ENCODE results near the gene CLDN18.

Gene CLDN18

GRCh38 chr3:138068579-138069174, 58.7 kb downstream of the CLDN18 start:
- H3K4me3 ChIP-seq (ENCODE audit: low read length), result no peak overlapping the region
- no peaks in the 10 kb centered on the region for H4K20me1 ChIP-seq (ENCODE audit: insufficient read depth, low read length)
- no peaks in the 10 kb centered on the region for H3K36me3 ChIP-seq (replicated peaks; ENCODE audit: low read depth, low read length)
- H3K27ac ChIP-seq (ENCODE audit: low read length), result no peak overlapping the region
- peaks cover 8% of the 10 kb centered on the region for H3K4me1 ChIP-seq (ENCODE audit: low read length)
- TF ChIP-seq, protein P1, sequence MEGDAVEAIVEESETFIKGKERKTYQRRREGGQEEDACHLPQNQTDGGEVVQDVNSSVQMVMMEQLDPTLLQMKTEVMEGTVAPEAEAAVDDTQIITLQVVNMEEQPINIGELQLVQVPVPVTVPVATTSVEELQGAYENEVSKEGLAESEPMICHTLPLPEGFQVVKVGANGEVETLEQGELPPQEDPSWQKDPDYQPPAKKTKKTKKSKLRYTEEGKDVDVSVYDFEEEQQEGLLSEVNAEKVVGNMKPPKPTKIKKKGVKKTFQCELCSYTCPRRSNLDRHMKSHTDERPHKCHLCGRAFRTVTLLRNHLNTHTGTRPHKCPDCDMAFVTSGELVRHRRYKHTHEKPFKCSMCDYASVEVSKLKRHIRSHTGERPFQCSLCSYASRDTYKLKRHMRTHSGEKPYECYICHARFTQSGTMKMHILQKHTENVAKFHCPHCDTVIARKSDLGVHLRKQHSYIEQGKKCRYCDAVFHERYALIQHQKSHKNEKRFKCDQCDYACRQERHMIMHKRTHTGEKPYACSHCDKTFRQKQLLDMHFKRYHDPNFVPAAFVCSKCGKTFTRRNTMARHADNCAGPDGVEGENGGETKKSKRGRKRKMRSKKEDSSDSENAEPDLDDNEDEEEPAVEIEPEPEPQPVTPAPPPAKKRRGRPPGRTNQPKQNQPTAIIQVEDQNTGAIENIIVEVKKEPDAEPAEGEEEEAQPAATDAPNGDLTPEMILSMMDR (IDR thresholded peaks at IDR 0.05; ENCODE audit: low read depth, low read length), result peak; percentile 93
- no peak for TF ChIP-seq EZH2phosphoT487 (IDR thresholded peaks at IDR 0.05; ENCODE audit: low read depth)
- H3K27me3 ChIP-seq (ENCODE audit: low read depth, low read length), result peaks cover 30% of the 10 kb centered on the region
- no peaks in the 10 kb centered on the region for H3K79me2 ChIP-seq (ENCODE audit: low read length)
- H3K4me2 ChIP-seq (ENCODE audit: low read length), result peak overlapping the region; percentile 28; the same call in 1 of the 2 replicates
- no peak overlapping the region; the same call in 1 of the 2 replicates for H2AFZ ChIP-seq (ENCODE audit: low read depth, low read length)
- no peak overlapping the region for H3K9ac ChIP-seq (ENCODE audit: low read length)
- H3K9me3 ChIP-seq (ENCODE audit: insufficient read depth, low read length), result no peaks in the 10 kb centered on the region

DNA sequence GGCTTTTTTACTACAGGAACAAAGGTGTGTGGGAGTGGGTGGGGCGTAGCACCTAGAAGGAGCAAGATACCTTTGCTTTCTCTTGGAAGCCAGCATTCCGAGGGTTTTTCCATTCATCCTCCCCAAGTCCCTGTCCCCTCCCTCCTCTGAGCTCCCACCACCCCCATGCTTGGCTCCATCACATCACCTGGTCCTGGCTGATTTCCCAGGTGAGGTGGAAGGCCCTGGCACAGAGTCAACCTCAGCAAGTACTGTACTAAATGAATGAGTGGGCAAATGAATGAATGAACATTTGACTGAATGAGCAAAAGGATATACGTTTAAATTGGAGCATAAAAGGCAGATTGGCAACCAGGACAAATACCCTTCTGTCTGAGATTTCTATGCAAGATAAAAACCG, 60.0 kb downstream of the CLDN18 start:
- H3K4me3 ChIP-seq (ENCODE audit: low read length), result no peak overlapping the region
- H4K20me1 ChIP-seq (ENCODE audit: insufficient read depth, low read length), result no peaks in the 10 kb centered on the region
- H3K9ac ChIP-seq (ENCODE audit: low read length), result no peak overlapping the region
- H3K27me3 ChIP-seq (ENCODE audit: low read depth, low read length), result peaks cover 35% of the 10 kb centered on the region
- no peaks in the 10 kb centered on the region for H3K9me3 ChIP-seq (ENCODE audit: insufficient read depth, low read length)
- no peak overlapping the region for H2AFZ ChIP-seq (ENCODE audit: low read depth, low read length)
- no peaks in the 10 kb centered on the region for H3K36me3 ChIP-seq (replicated peaks; ENCODE audit: low read depth, low read length)
- H3K4me2 ChIP-seq (ENCODE audit: low read length), result no peak overlapping the region
- H3K27ac ChIP-seq (ENCODE audit: low read length), result no peak overlapping the region
- peaks cover 8% of the 10 kb centered on the region for H3K4me1 ChIP-seq (ENCODE audit: low read length)
- no peak for TF ChIP-seq EZH2phosphoT487 (IDR thresholded peaks at IDR 0.05; ENCODE audit: low read depth)
- TF ChIP-seq, protein P1 (IDR thresholded peaks at IDR 0.05; ENCODE audit: low read depth, low read length), result no peak
- H3K79me2 ChIP-seq (ENCODE audit: low read length), result no peaks in the 10 kb centered on the region

DNA sequence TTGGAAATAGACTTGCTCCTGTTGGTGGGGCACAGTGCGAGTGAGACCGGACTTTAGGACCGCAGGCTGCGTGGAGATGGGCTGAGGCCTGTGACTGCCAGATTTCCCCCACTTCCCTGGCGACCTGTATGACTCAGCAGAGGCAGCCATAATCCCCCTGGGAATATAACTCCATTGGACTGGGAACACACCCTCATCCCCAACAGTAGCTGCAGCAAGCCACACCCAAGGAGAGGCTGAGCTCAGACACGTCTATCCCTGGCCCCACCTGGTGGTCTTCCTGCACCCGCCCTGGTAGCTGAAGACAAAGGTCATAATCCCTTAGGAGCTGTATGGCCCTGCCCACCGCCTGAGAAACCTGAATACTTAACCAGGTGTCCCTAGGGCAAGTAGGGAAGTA, 62.8 kb downstream of the CLDN18 start:
- H3K4me2 ChIP-seq (ENCODE audit: low read length), result no peak overlapping the region
- H3K79me2 ChIP-seq (ENCODE audit: low read length), result no peaks in the 10 kb centered on the region
- H3K4me1 ChIP-seq (ENCODE audit: low read length), result no peaks in the 10 kb centered on the region
- H2AFZ ChIP-seq (ENCODE audit: low read depth, low read length), result no peak overlapping the region
- no peaks in the 10 kb centered on the region for H4K20me1 ChIP-seq (ENCODE audit: insufficient read depth, low read length)
- H3K27me3 ChIP-seq (ENCODE audit: low read depth, low read length), result peaks cover 33% of the 10 kb centered on the region
- TF ChIP-seq, protein P1 (IDR thresholded peaks at IDR 0.05; ENCODE audit: low read depth, low read length), result no peak
- no peak for TF ChIP-seq EZH2phosphoT487 (IDR thresholded peaks at IDR 0.05; ENCODE audit: low read depth)
- no peak overlapping the region for H3K9ac ChIP-seq (ENCODE audit: low read length)
- H3K27ac ChIP-seq (ENCODE audit: low read length), result no peak overlapping the region
- no peaks in the 10 kb centered on the region for H3K9me3 ChIP-seq (ENCODE audit: insufficient read depth, low read length)
- H3K4me3 ChIP-seq (ENCODE audit: low read length), result no peak overlapping the region
- no peaks in the 10 kb centered on the region for H3K36me3 ChIP-seq (replicated peaks; ENCODE audit: low read depth, low read length)

DNA sequence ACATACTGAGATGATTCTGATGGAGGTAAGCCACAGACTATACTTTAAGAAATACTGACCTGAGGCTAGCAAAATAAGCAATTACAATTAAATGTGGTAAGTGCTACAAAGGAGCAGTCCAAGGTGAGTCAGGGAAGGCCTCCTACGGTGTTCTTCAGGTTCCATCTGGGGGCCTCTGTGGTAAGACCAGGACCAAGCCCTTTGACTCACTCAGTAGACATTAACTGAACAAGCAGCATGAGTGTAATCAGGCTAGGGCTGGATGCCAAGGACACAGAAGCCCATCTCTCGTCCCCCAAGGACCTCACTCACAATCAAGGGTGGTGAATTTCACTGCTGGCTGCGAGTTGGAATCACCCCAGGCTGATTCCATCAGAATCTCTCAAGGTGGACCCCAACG, 68.1 kb downstream of the CLDN18 start:
- H2AFZ ChIP-seq (ENCODE audit: low read depth, low read length), result no peak overlapping the region

More for the DNA sequence above, 68.1 kb downstream of the CLDN18 start:
- Histone ChIP-seq H3K9ac (ENCODE audit: low read length) (no peak overlapping the region), H3K27ac (ENCODE audit: low read length) (no peak overlapping the region), H3K4me3 (ENCODE audit: low read length) (no peak overlapping the region), H3K27me3 (ENCODE audit: low read depth, low read length) (peaks cover 38% of the 10 kb centered on the region), H3K4me1 (ENCODE audit: low read length) (peaks cover 11% of the 10 kb centered on the region), H4K20me1 (ENCODE audit: insufficient read depth, low read length) (no peaks in the 10 kb centered on the region), H3K4me2 (ENCODE audit: low read length) (no peak overlapping the region), H3K36me3 (replicated peaks; ENCODE audit: low read depth, low read length) (no peaks in the 10 kb centered on the region), H3K79me2 (ENCODE audit: low read length) (no peaks in the 10 kb centered on the region), H3K9me3 (ENCODE audit: insufficient read depth, low read length) (no peaks in the 10 kb centered on the region)
- TF ChIP-seq, protein P1 (IDR thresholded peaks at IDR 0.05; ENCODE audit: low read depth, low read length), result no peak
- no peak for TF ChIP-seq EZH2phosphoT487 (IDR thresholded peaks at IDR 0.05; ENCODE audit: low read depth)
